Spleen (tissue), 11 donors: ENCODE data around the gene SET. TPM values are rescaled to one million over a fixed set of nuclear protein-coding genes. Genes with fewer than 3 reads are reported as not detected.
"Not testable (repeated sequence)": the region's sequence is repeated elsewhere in the genome, so short reads cannot be mapped to it uniquely, and the experiment has no call there.

Experiments
- DNase-seq: peaks from one replicate; pipeline ENCODE4 v3.0.0-alpha.2; 2020
- H3K27ac ChIP-seq, 8 donors: fragments of 200-600 bp; sonication (generic) in 7 of 8; 1 replicate in 4 of 8; 2 replicates in 4 of 8; pipeline versions ENCODE4 v1.5.0 to v1.8.0; 2016 to 2021; ENCODE audit warnings: inconsistent platforms in 4 of 8, mild to moderate bottlenecking in 4 of 8, moderate library complexity in 1 of 8
- H3K27me3 ChIP-seq, 7 donors: fragments of 200-600 bp; sonication (generic) in 6 of 7; replicated peaks in 1 of 7; 1 replicate in 4 of 7; 2 replicates in 3 of 7; pipeline versions ENCODE4 v1.5.0 to v1.8.0; 2016 to 2021; ENCODE audit warnings: inconsistent platforms in 3 of 7, mild to moderate bottlenecking in 1 of 7
- H3K36me3 ChIP-seq, 6 donors: fragments of 200-600 bp; sonication (generic) in 5 of 6; 1 replicate in 4 of 6; 2 replicates in 2 of 6; pipeline versions ENCODE4 v1.5.0 to v1.8.0; 2016 to 2021; ENCODE audit warnings: inconsistent platforms in 2 of 6
- H3K4me1 ChIP-seq, 6 donors: fragments of 200-600 bp; sonication (generic) in 5 of 6; 1 replicate in 3 of 6; 2 replicates in 3 of 6; pipeline versions ENCODE4 v1.5.0 to v1.8.0; 2016 to 2021; ENCODE audit warnings: inconsistent platforms in 3 of 6
- H3K4me3 ChIP-seq, 8 donors: fragments of 200-600 bp; sonication (generic) in 7 of 8; 1 replicate in 4 of 8; 2 replicates in 4 of 8; pipeline versions ENCODE4 v1.5.0 to v1.8.0; 2016 to 2021; ENCODE audit warnings: inconsistent platforms in 4 of 8, mild to moderate bottlenecking in 4 of 8, moderate library complexity in 2 of 8
- H3K9me3 ChIP-seq, 8 donors: fragments of 200-600 bp; sonication (generic) in 7 of 8; 1 replicate in 4 of 8; 2 replicates in 4 of 8; pipeline versions ENCODE4 v1.5.0 to v1.8.0; 2016 to 2021; ENCODE audit warnings: inconsistent platforms in 4 of 8
- POLR2A ChIP-seq, 3 donors: fragments of 450-650 bp; IDR thresholded peaks; one replicate each; pipeline ENCODE4 v1.5.1; 2017; ENCODE audit warnings: antibody characterized with exemption in 3 of 3, mild to moderate bottlenecking in 1 of 3
- POLR2AphosphoS5 ChIP-seq, 3 donors: sonication (generic); formaldehyde crosslinking; IDR thresholded peaks; one replicate each; pipeline ENCODE4 v1.5.1; 2017; ENCODE audit warnings: antibody characterized with exemption in 3 of 3
- whole genome bisulfite sequencing, 5 donors: extraction: QIAGEN DNeasy Blood & Tissue Kit in 3 of 5; methylation state at CpG; one replicate each; pipeline versions ENCODE4 v1.1.5 to v1.1.7; 2013 to 2018; 5-methylcytosine and 5-hydroxymethylcytosine counted together
- intact Hi-C: fragments of 100-400 bp; cut with DNase I; formaldehyde crosslinking; loops from one replicate; pipeline ENCODE4 v1.15.0; 2023; ENCODE audit warnings: low total_unique reads
- polyA plus RNA-seq, 3 donors: library from polyadenylated mRNA; stranded (reverse); fragments of 200-250 nt; gene quantifications; one replicate each; pipeline ENCODE4 v1.2.1, GENCODE V29; 2013
- total RNA-seq, 7 donors: library from RNA; depleted of rRNA in 3 of 7; stranded (reverse); fragments of >200 nt in 3 of 7; fragmentation: NEBNext Ultra II Directional in 4 of 7; extraction: Animal tissue kit (Norgen Biotek cat#: 25700) in 4 of 7; gene quantifications; one replicate each; pipeline versions ENCODE4 v1.1.0 to v1.2.1, GENCODE V29; 2016 to 2021
- TF ChIP-seq, protein P1 (sequence below), 11 experiments: fragments of 200-600 bp in 7 of 11; fragments of 450-650 bp in 4 of 11; sonication (generic) in 4 of 11; IDR thresholded peaks in 8 of 11; conservative IDR thresholded peaks in 3 of 11; 1 replicate in 7 of 11; 2 replicates in 4 of 11; pipeline versions ENCODE4 v1.4.0 to v1.8.0; 2016 to 2021; ENCODE audit warnings: antibody characterized with exemption in 11 of 11, inconsistent platforms in 4 of 11, mild to moderate bottlenecking in 1 of 11
- donor health status: healthy with polysubstance abuse.
- donor health status: DM: no; HTN: no; CAD: no; lungs with moderate emphysema.
- donor health status: DM: no; HTN: no; CAD: no.
- donor health status: Bipolar disorder and iron deficiency.
- donor health status: healthy.
- donor health status: DM: no; HTN: no; CAD: no.
- donor health status: DM: yes; HTN: yes; CAD: no.

Gene SET
- total and polyA plus RNA-seq, 10 donors = 127 to 251 (median 205) TPM

DNA sequence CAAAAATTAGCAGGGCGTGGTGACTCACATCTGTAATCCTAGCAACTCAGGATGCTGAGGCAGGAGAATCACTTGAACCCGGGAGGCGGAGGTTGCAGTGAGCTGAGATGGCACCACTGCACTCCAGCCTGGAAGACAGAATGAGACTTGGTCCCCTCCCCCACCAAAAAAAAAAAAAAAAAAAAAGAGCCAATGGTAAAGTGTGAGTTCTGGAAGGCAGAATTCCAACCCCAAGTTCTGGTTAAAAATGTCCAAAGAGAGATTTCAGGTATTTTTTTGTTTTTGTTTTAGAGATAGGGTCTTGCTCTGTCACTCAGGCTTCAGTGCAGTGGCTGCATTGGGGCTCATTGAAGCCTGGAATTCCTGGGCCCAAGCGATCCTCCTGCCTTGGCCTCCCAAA, 1.6 kb upstream of the SET start:
- WGBS, 5 donors = 89 to 99% (median 94%) methylated on average over 4 of the region's 4 CpGs
- no peaks in the 10 kb centered on the region for H3K9me3 ChIP-seq
- H3K27ac ChIP-seq = peak overlapping the region in 5 of 8 donors; percentile 94 to 99 (median 98)
- peaks cover 44 to 87% (median 71%) of the 10 kb centered on the region in 6 donors for H3K4me1 ChIP-seq
- DNase-seq = peak; percentile 14
- H3K4me3 ChIP-seq = peak overlapping the region in 1 of 8 donors; percentile 96
- intact Hi-C loops = no loop called here
- H3K27me3 ChIP-seq = no peaks in the 10 kb centered on the region
- TF ChIP-seq POLR2A (IDR thresholded peaks at IDR 0.05) = no peak
- no peak for TF ChIP-seq POLR2AphosphoS5 (IDR thresholded peaks at IDR 0.05)
- TF ChIP-seq, protein P1, sequence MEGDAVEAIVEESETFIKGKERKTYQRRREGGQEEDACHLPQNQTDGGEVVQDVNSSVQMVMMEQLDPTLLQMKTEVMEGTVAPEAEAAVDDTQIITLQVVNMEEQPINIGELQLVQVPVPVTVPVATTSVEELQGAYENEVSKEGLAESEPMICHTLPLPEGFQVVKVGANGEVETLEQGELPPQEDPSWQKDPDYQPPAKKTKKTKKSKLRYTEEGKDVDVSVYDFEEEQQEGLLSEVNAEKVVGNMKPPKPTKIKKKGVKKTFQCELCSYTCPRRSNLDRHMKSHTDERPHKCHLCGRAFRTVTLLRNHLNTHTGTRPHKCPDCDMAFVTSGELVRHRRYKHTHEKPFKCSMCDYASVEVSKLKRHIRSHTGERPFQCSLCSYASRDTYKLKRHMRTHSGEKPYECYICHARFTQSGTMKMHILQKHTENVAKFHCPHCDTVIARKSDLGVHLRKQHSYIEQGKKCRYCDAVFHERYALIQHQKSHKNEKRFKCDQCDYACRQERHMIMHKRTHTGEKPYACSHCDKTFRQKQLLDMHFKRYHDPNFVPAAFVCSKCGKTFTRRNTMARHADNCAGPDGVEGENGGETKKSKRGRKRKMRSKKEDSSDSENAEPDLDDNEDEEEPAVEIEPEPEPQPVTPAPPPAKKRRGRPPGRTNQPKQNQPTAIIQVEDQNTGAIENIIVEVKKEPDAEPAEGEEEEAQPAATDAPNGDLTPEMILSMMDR (IDR thresholded peaks at IDR 0.05 in 8 of 11, conservative IDR thresholded peaks at IDR 0.05 in 3 of 11) = no peak
- peaks cover 3 to 16% (median 11%) of the 10 kb centered on the region in 6 donors for H3K36me3 ChIP-seq

DNA sequence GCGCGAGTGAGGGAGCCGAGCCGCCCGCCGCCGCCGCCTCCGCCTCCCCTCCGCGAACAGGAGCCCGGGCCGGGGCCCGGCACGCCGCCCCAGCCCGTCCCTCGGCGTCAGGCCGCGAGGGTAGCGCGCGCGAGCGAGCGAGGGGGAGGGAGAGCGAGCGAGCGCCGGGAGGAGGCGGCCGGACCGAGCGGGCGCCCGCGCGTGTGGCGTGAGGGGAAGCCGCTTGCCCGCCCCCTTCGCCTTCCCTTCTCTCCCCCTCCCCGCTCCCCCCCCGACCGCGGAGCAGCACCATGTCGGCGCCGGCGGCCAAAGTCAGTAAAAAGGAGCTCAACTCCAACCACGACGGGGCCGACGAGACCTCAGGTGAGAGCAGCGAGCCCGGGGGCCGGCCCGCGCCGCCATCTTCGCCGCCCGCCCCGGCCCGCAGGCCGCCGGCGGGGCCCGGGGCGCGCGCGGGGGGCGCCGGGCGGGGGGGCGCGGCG, 312 bp downstream of the SET start:
- no peak for DNase-seq
- Histone ChIP-seq H3K4me3 (peak overlapping the region; percentile 54 to 96 (median 74)), H3K9me3 (no peaks in the 10 kb centered on the region), H3K27ac (peak overlapping the region; percentile 82 to 99 (median 98)), H3K4me1 (peaks cover 44 to 76% (median 60%) of the 10 kb centered on the region in 6 donors), H3K27me3 (no peaks in the 10 kb centered on the region), H3K36me3 (peaks cover 7 to 34% (median 30%) of the 10 kb centered on the region in 6 donors)
- intact Hi-C loops = no loop called here
- TF ChIP-seq, protein P1 (IDR thresholded peaks at IDR 0.05 in 8 of 11, conservative IDR thresholded peaks at IDR 0.05 in 3 of 11) = no peak
- TF ChIP-seq POLR2AphosphoS5 (IDR thresholded peaks at IDR 0.05) = no peak
- TF ChIP-seq POLR2A (IDR thresholded peaks at IDR 0.05) = peak in 1 of 3 donors; percentile 86
- WGBS, 5 donors = 0 to 2% (median 1%) methylated on average over 11 to 77 of the region's 80 CpGs

DNA sequence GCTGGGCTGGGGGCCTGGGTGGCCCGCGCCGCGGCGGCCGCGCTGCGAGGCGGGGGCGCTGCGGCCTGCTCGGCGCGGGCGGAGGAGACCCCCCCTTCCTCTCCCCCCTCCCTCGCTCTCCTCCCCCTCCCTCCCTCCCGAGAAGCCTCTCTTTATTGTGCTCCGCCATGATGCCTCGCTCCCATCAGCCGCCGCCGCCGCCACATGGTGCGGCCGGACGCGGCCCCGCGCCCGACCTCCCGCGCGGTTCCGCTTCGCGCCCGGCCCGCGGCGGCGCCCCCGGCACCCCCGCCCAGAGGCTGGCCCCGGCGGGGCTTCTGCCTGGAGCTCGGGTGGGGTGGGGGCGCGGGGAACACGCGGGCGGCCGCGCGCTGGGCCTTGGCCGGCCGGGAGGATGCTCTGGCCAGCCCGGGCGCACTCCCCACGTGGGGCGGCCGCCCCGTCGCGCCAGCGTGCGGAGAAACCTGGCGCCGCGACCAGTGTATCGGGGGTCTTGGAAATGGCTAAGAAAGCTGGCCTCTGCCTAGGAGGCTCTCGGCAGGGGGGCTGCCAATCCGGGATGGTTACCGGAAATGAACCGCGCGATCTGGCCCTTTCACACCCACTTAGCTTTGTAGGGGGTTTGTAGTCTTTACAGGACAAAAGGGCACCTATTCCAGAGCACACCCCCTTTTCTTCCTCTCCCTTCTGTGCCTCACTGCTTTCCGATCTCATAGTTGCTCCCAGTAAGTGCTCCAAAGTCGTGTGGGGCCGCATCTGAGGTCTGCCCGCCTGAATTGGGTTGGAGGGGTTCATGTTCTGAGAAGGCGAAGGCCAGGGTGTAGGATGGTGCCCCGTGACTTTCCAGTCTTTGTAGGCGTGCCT, 1.0 kb downstream of the SET start:
- Histone ChIP-seq H3K4me3 (peak overlapping the region; percentile 73 to 96 (median 84)), H3K4me1 (peaks cover 39 to 69% (median 53%) of the 10 kb centered on the region in 6 donors), H3K27me3 (no peaks in the 10 kb centered on the region), H3K9me3 (no peaks in the 10 kb centered on the region), H3K36me3 (peaks cover 7 to 41% (median 36%) of the 10 kb centered on the region in 6 donors), H3K27ac (peak overlapping the region; percentile 29 to 99 (median 92))
- DNase-seq = peak; percentile 89
- intact Hi-C loops = no loop called here
- 0 to 1% (median 1%) methylated on average over 31 to 83 of the region's 83 CpGs for WGBS, 5 donors
- peak in 2 of 3 donors; percentile 16 to 42 for TF ChIP-seq POLR2AphosphoS5 (IDR thresholded peaks at IDR 0.05)
- TF ChIP-seq, protein P1 (IDR thresholded peaks at IDR 0.05 in 8 of 11, conservative IDR thresholded peaks at IDR 0.05 in 3 of 11) = no peak

DNA sequence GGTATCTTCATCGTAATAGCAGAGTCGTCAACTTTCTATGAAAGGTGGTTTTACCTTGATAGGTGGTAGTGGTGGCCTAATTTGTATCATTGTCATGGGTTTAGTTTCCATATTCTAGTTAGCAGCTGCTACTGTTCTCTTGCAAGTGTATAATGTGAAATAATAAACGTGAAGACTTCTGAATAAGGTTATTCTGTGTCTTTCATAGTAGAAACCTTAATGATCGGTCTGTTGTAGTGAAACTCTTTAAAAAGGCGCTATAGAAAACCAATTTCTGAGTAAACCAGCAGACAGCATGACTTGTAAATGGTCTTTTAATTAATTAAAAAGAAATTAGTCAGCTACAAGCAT, 1.6 kb downstream of the SET start:
- peaks cover 33 to 63% (median 47%) of the 10 kb centered on the region in 6 donors for H3K4me1 ChIP-seq
- TF ChIP-seq, protein P1 (IDR thresholded peaks at IDR 0.05 in 8 of 11, conservative IDR thresholded peaks at IDR 0.05 in 3 of 11) = no peak
- H3K36me3 ChIP-seq = peaks cover 7 to 48% (median 39%) of the 10 kb centered on the region in 6 donors
- H3K4me3 ChIP-seq = peak overlapping the region; percentile 73 to 96 (median 84)
- H3K27ac ChIP-seq = peak overlapping the region; percentile 29 to 99 (median 92)
- H3K9me3 ChIP-seq = no peaks in the 10 kb centered on the region
- H3K27me3 ChIP-seq = no peaks in the 10 kb centered on the region
- WGBS, 5 donors = 6 to 14% (median 8%) methylated on average over 5 of the region's 5 CpGs
- intact Hi-C loops = no loop called here
- no peak for DNase-seq

DNA sequence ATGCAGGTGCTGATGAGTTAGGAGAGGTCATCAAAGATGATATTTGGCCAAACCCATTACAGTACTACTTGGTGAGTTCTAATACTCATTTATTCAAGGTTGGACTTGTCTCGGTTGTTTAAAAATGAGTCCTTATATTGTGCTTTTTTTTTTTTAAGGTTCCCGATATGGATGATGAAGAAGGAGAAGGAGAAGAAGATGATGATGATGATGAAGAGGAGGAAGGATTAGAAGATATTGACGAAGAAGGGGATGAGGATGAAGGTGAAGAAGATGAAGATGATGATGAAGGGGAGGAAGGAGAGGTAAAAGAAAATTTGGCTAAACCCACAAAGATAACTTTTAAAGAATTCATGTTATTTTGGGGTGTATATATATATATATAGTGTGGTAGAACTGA, 4.7 kb downstream of the SET start:
- intact Hi-C loops, H3K9me3 ChIP-seq, H3K27me3 ChIP-seq, DNase-seq, H3K27ac ChIP-seq, H3K4me3 ChIP-seq: not testable (repeated sequence)
- Histone ChIP-seq H3K4me1 (peaks cover 12 to 32% (median 17%) of the 10 kb centered on the region in 6 donors), H3K36me3 (peaks cover 7 to 63% (median 49%) of the 10 kb centered on the region in 6 donors)
- 76 to 95% (median 89%) methylated on average over 3 of the region's 3 CpGs for WGBS, 5 donors
